GM12878 (cell line): Measurements from ENCODE around the gene PRKACG. TPM values are rescaled to one million over a fixed set of nuclear protein-coding genes. Genes with fewer than 3 reads are reported as not detected.
A peak's percentile ranks its signal among the peaks of the same experiment; 100 is the strongest.

ENCODE experiments used
- ATAC-seq: fragments of 200-7000 bp; cut with Tn5 transposase; 3 replicates; pipeline ENCODE4 v1.9.1; 2020; ENCODE audit warnings: mild to moderate bottlenecking, moderate library complexity
- BruUV-seq: library from RNA; stranded (reverse); fragments of 400-500 nt; replicated peaks from 2 replicates; lab custom pipeline; 2021; lab: Mats Ljungman, UMichigan
- CTCF ChIA-PET: fragments of 300-600 bp; sonication (Branson Sonifier 250); formaldehyde crosslinking; extraction: SDS; loops from one replicate; lab custom pipeline; 2021; ENCODE audit warnings: inconsistent platforms; lab: Yijun Ruan, JAX
- POLR2A ChIA-PET: fragments of 350-600 bp; formaldehyde crosslinking; extraction: SDS; loops from one replicate; lab custom pipeline; 2021; ENCODE audit warnings: inconsistent platforms; lab: Charles Lee
- RAD21 ChIA-PET: fragments of 300-600 bp; sonication (Branson Sonifier 250); formaldehyde crosslinking; loops from one replicate; lab custom pipeline; 2023; ENCODE audit warnings: antibody characterized with exemption; ENCODE audit not compliant: unreplicated experiment; lab: Charles Lee
- SMC1A ChIA-PET: fragments of 300-600 bp; sonication (Branson Sonifier 250); formaldehyde crosslinking; loops from one replicate; lab custom pipeline; 2023; ENCODE audit not compliant: unreplicated experiment, uncharacterized antibody; lab: Charles Lee
- DNase-seq: peaks from one replicate; pipeline ENCODE4 v3.0.0-alpha.2; 2011; ENCODE audit warnings: low read depth, low spot score
- FAIRE-seq: peaks from 3 replicates; lab custom pipeline; 2011; peaks lifted over from hg19 to GRCh38; lab: Jason Lieb, UNC
- H2AFZ ChIP-seq: 2 replicates; pipeline ENCODE4 v1.6.0; 2011; ENCODE audit warnings: low read depth, low read length, control low read depth; ENCODE audit not compliant: control insufficient read depth
- H3K27ac ChIP-seq: 2 replicates; pipeline ENCODE4 v1.5.1; 2011; ENCODE audit warnings: control low read depth; ENCODE audit not compliant: control insufficient read depth, insufficient read depth
- H3K27me3 ChIP-seq, 2 experiments: replicated peaks in 1 of 2; 2 replicates each; pipeline versions ENCODE4 v1.6.0 to v1.6.1; 2011; ENCODE audit warnings: low read length in 1 of 2; ENCODE audit not compliant: control insufficient read depth in 2 of 2, insufficient read depth in 2 of 2
- H3K36me3 ChIP-seq, 2 experiments: 2 replicates each; pipeline ENCODE4 v1.5.1; 2011; ENCODE audit warnings: low read length in 1 of 2; ENCODE audit not compliant: control insufficient read depth in 2 of 2, insufficient read depth in 2 of 2
- H3K4me1 ChIP-seq: 2 replicates; pipeline ENCODE4 v1.6.1; 2011; ENCODE audit warnings: mild to moderate bottlenecking, low read length, moderate library complexity, mixed read lengths; ENCODE audit not compliant: control insufficient read depth, insufficient read depth
- H3K4me2 ChIP-seq: 2 replicates; pipeline ENCODE4 v1.6.0; 2011; ENCODE audit warnings: control low read depth; ENCODE audit not compliant: control insufficient read depth, insufficient read depth
- H3K4me3 ChIP-seq: fragments of 200-600 bp; sonication (generic); 2 replicates; pipeline ENCODE4 v1.5.1; 2016
- H3K79me2 ChIP-seq: 2 replicates; pipeline ENCODE4 v1.6.0; 2011; ENCODE audit warnings: low read length; ENCODE audit not compliant: control insufficient read depth, insufficient read depth
- H3K9ac ChIP-seq: 2 replicates; pipeline ENCODE4 v1.8.0; 2011; ENCODE audit warnings: low read length, control low read depth, mixed read lengths; ENCODE audit not compliant: control insufficient read depth, insufficient read depth
- H3K9me3 ChIP-seq: replicated peaks from 3 replicates; pipeline ENCODE4 v1.5.1; 2011; ENCODE audit warnings: mild to moderate bottlenecking, low read length; ENCODE audit not compliant: control insufficient read depth, insufficient read depth
- H4K20me1 ChIP-seq: 2 replicates; pipeline ENCODE4 v1.6.0; 2011; ENCODE audit not compliant: control insufficient read depth, insufficient read depth
- CTCF ChIP-seq, 3 experiments: IDR thresholded peaks in 2 of 3; conservative IDR thresholded peaks in 1 of 3; 2 replicates each; pipeline ENCODE4 v1.5.1; 2011; ENCODE audit warnings: low read depth in 3 of 3, low read length in 3 of 3, mild to moderate bottlenecking in 3 of 3, control low read depth in 2 of 3, moderate library complexity in 2 of 3, inconsistent platforms in 1 of 3, mixed read lengths in 1 of 3; ENCODE audit not compliant: control insufficient read depth in 2 of 3, insufficient read depth in 1 of 3; ENCODE audit errors: extremely low read depth in 1 of 3
- CUX1 ChIP-seq: IDR thresholded peaks from 2 replicates; pipeline ENCODE4 v1.6.1; 2012; ENCODE audit warnings: improper control_type of control experiment, low read depth, low read length; ENCODE audit not compliant: insufficient replicate concordance
- DPF2 ChIP-seq: fragments of 450-650 bp; IDR thresholded peaks from 2 replicates; pipeline ENCODE4 v1.6.1; 2017; ENCODE audit warnings: mild to moderate bottlenecking
- IKZF2 ChIP-seq, 2 experiments: fragments of 450-650 bp; IDR thresholded peaks; 2 replicates each; pipeline ENCODE4 v1.6.1; 2017; ENCODE audit warnings: mild to moderate bottlenecking in 2 of 2, moderate library complexity in 2 of 2
- NFIC ChIP-seq: IDR thresholded peaks from 2 replicates; pipeline ENCODE4 v1.6.1; 2012; ENCODE audit warnings: low read depth, mild to moderate bottlenecking, inconsistent platforms, low read length, moderate library complexity
- NFXL1 ChIP-seq: fragments of 450-650 bp; IDR thresholded peaks from 2 replicates; pipeline ENCODE4 v1.6.1; 2017; ENCODE audit warnings: antibody characterized with exemption, mild to moderate bottlenecking, borderline replicate concordance
- POLR2AphosphoS2 ChIP-seq: IDR thresholded peaks from 2 replicates; pipeline ENCODE4 v1.6.1; 2011; ENCODE audit warnings: low read depth, mild to moderate bottlenecking, low read length, improper control_type of control experiment, moderate library complexity
- SPI1 ChIP-seq: IDR thresholded peaks from 2 replicates; pipeline ENCODE4 v1.6.1; 2011; ENCODE audit warnings: low read depth, mild to moderate bottlenecking, low read length, moderate library complexity, borderline replicate concordance; ENCODE audit not compliant: insufficient read depth
- SREBF2 ChIP-seq: IDR thresholded peaks from 2 replicates; pipeline ENCODE4 v1.6.1; 2012; ENCODE audit warnings: mild to moderate bottlenecking, low read length
- USF1 ChIP-seq: IDR thresholded peaks from 2 replicates; pipeline ENCODE4 v1.6.1; 2011; ENCODE audit warnings: borderline replicate concordance, low read depth, mild to moderate bottlenecking, moderate library complexity, mixed read lengths, low read length; ENCODE audit not compliant: insufficient read depth; ENCODE audit errors: extremely low read length
- YY1 ChIP-seq: IDR thresholded peaks from 2 replicates; pipeline ENCODE4 v1.6.1; 2011; ENCODE audit warnings: low read depth, mild to moderate bottlenecking, low read length
- ZBED1 ChIP-seq: IDR thresholded peaks from 2 replicates; pipeline ENCODE4 v1.6.1; 2016; ENCODE audit warnings: borderline replicate concordance
- ZNF274 ChIP-seq: IDR thresholded peaks from one replicate; pipeline ENCODE4 v1.8.0; 2011; ENCODE audit not compliant: insufficient read length, insufficient read depth
- ZZZ3 ChIP-seq: IDR thresholded peaks from 2 replicates; pipeline ENCODE4 v1.6.1; 2011; ENCODE audit warnings: low read depth; ENCODE audit not compliant: control insufficient read depth, insufficient read length
- WGBS: methylation state at CpG from one replicate; pipeline ENCODE4 v1.1.6; 2016; ENCODE audit warnings: low lambda C conversion rate; ENCODE audit not compliant: insufficient replicate concordance, insufficient coverage; ENCODE audit errors: missing lambda C conversion rate; 5-methylcytosine and 5-hydroxymethylcytosine counted together
- in situ Hi-C: fragments of 300-500 bp; cut with MboI; formaldehyde crosslinking; loops from 9 replicates; pipeline ENCODE4 v1.14.3; 2018; ENCODE audit warnings: mixed read lengths
- intact Hi-C: fragments of 100-400 bp; cut with micrococcal nuclease; formaldehyde crosslinking; loops from one replicate; pipeline ENCODE4 v1.14.2; 2022; ENCODE audit not compliant: unreplicated experiment
- polyA plus RNA-seq, 11 experiments: library from polyadenylated mRNA; depleted of rRNA in 4 of 11; unstranded in 6 of 11; stranded (reverse) in 5 of 11; fragments of >200 nt; fragmentation: Nextera tagmentation in 4 of 11; fragmentation: Illumina TruSeq in 1 of 11; extraction: Ambion mirVana in 4 of 11; extraction: Trizol in 1 of 11; gene quantifications; 1 replicate in 1 of 11; 2 replicates in 10 of 11; pipeline versions ENCODE4 v1.2.1 to v1.2.3, GENCODE V29; 2011 to 2016; ENCODE audit warnings: inconsistent platforms in 2 of 11, missing spikeins in 2 of 11, low read depth in 1 of 11
- total RNA-seq, 4 experiments: library from RNA; depleted of rRNA in 3 of 4; stranded (reverse); fragments of >200 nt in 3 of 4; fragmentation: Illumina TruSeq in 1 of 4; extraction: Trizol in 1 of 4; gene quantifications; 2 replicates each; pipeline versions ENCODE4 v1.2.1 to v1.2.3, GENCODE V29; 2013 to 2021

The PRKACG gene
- total and polyA plus RNA-seq, 10 of the 15 experiments (the other 5 are each of a cell fraction or from before 2014, with no cell fraction given) = not detected

GRCh38 chr9:68975365-68976043, 38.4 kb downstream of the PRKACG start:
- POLR2A ChIA-PET = interaction anchor here (1.6 to 2.8 kb wide), 3 partner anchors 9 to 26 kb away, joined by 6 to 9 read pairs (median 6); no protein-coding TSS in a partner anchor
- SMC1A ChIA-PET = interaction anchor here (1.8 to 12.2 kb wide), 5 partner anchors 8 to 26 kb away, joined by 4 to 160 read pairs (median 19); no protein-coding TSS in a partner anchor
- no peak for TF ChIP-seq ZZZ3
- TF ChIP-seq IKZF2 (IDR thresholded peaks at IDR 0.05) = peak in 1 of 2 experiments; percentile 42; a peak in 1 of 4 replicates
- TF ChIP-seq POLR2AphosphoS2 = no peak
- no peak for TF ChIP-seq NFXL1
- no peak for TF ChIP-seq DPF2
- TF ChIP-seq USF1 = no peak
- TF ChIP-seq ZNF274 = no peak
- TF ChIP-seq SPI1 = peak; percentile 41; the same call in 1 of the 2 replicates
- TF ChIP-seq YY1 = no peak
- peak; percentile 44; the same call in 1 of the 2 replicates for TF ChIP-seq NFIC
- no peak for TF ChIP-seq ZBED1
- no peak for TF ChIP-seq SREBF2
- TF ChIP-seq CUX1 = no peak
- TF ChIP-seq CTCF (IDR thresholded peaks at IDR 0.05 in 2 of 3, conservative IDR thresholded peaks at IDR 0.05 in 1 of 3; ENCODE audit: control insufficient read depth in 2 of 3, extremely low read depth in 1 of 3, insufficient read depth in 1 of 3, low read depth in 3 of 3, low read length in 3 of 3) = no peak

More at GRCh38 chr9:68975365-68976043, 38.4 kb downstream of the PRKACG start:
- CTCF ChIA-PET = interaction anchor here (0.5 to 5.8 kb wide), 8 partner anchors 8 to 24 kb away, joined by 3 to 23 read pairs (median 8); no protein-coding TSS in a partner anchor
- no peaks in the 10 kb centered on the region for H3K79me2 ChIP-seq
- peaks cover 46% of the 10 kb centered on the region for H3K4me1 ChIP-seq
- DNase-seq (no peak), FAIRE-seq (no peak), ATAC-seq (peak; percentile 27; the same call in 2 of the 3 replicates)
- RAD21 ChIA-PET = interaction anchor here (1.0 to 4.1 kb wide), 5 partner anchors 8 to 63 kb away, joined by 3 to 29 read pairs (median 19); no protein-coding TSS in a partner anchor
- no peaks in the 10 kb centered on the region; a peak in 1 of 4 replicates for H3K36me3 ChIP-seq
- H2AFZ ChIP-seq = no peak overlapping the region
- no peaks in the 10 kb centered on the region for H3K27me3 ChIP-seq
- peak overlapping the region; percentile 1; the same call in 1 of the 2 replicates for H3K9ac ChIP-seq
- in situ Hi-C loops = no loop called here
- intact Hi-C loops = loop anchor here (5.0 kb wide), 1 partner anchor 333 kb away; no protein-coding TSS in a partner anchor
- H3K4me3 ChIP-seq = peak overlapping the region; percentile 28; the same call in 1 of the 2 replicates
- peak overlapping the region; percentile 66; the same call in 1 of the 2 replicates for H3K27ac ChIP-seq
- peak overlapping the region; percentile 52; the same call in 1 of the 2 replicates for H3K4me2 ChIP-seq
- WGBS = 70% methylated on average over 5 of the region's 5 CpGs
- no peaks in the 10 kb centered on the region for H4K20me1 ChIP-seq
- H3K9me3 ChIP-seq = no peaks in the 10 kb centered on the region; the same call in 2 of the 3 replicates
- TSS peak; percentile 78 for BruUV-seq
